ENCODE results near the gene LRP1B. TPM values are rescaled to one million over a fixed set of nuclear protein-coding genes. Genes with fewer than 3 reads are reported as not detected.

Gene LRP1B
- total RNA-seq, 1 donor from 2014 or later = 0.38 TPM

DNA sequence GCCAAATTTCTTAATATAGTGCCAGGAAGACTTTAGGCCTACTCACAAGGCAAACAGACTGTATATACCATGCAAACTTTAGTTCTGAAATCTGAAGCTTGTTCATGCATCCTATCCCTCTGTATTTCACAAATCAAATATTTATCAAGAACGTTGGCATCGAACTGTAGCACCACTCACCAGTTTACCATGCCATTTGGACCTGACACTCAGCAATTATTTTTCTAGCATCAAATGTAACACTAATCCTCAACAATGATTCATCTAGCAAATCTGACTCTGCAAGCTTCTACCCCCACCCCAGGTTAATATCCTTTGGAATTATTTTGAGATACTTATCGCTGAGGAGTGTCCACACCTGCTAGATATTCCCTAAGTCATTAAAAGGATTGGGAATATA, 1506.6 kb downstream of the LRP1B start:
- no peak for DNase-seq (ENCODE audit: low read depth)
- H3K27me3 ChIP-seq (ENCODE audit: control insufficient read depth, insufficient read depth, low read length) = no peaks in the 10 kb centered on the region
- H3K4me3 ChIP-seq (ENCODE audit: low read depth, low read length) = no peak overlapping the region
- TF ChIP-seq CTCF (IDR thresholded peaks at IDR 0.05; ENCODE audit: insufficient read depth, low read length, poor library complexity, severe bottlenecking) = no peak
- no peaks in the 10 kb centered on the region for H3K36me3 ChIP-seq (ENCODE audit: control insufficient read depth, insufficient read depth, low read length)

GRCh38 chr2:140621583-140622362, 1509.0 kb downstream of the LRP1B start:
- H3K4me3 ChIP-seq (ENCODE audit: low read depth, low read length) = no peak overlapping the region
- no peak for TF ChIP-seq CTCF (IDR thresholded peaks at IDR 0.05; ENCODE audit: insufficient read depth, low read length, poor library complexity, severe bottlenecking)
- no peaks in the 10 kb centered on the region for H3K27me3 ChIP-seq (ENCODE audit: control insufficient read depth, insufficient read depth, low read length)
- no peak for DNase-seq (ENCODE audit: low read depth)
- no peaks in the 10 kb centered on the region for H3K36me3 ChIP-seq (ENCODE audit: control insufficient read depth, insufficient read depth, low read length)

DNA sequence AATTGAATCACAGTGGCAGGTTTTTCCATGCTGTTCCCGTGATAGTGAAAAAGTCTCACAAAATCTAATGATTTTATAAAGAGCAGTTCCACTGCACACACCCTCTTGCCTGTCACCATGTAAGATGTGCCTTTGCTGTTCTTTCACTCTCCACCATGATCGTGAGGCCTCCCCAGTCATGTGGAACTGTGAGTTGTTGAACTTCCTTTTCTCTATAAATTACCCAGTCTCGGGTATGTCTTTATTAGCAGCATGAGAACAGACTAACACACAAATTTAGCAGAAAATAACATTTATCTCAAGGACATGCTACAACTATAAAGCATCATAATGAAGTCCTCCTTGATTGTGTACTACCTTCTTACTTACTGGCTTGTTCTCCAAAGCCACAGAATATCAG, 1526.0 kb downstream of the LRP1B start:
- H3K27me3 ChIP-seq (ENCODE audit: control insufficient read depth, insufficient read depth, low read length) = no peaks in the 10 kb centered on the region
- DNase-seq (ENCODE audit: low read depth) = no peak

GRCh38 chr2:140604096-140604495, 1526.7 kb downstream of the LRP1B start:
- no peak for DNase-seq (ENCODE audit: low read depth)
- TF ChIP-seq CTCF (IDR thresholded peaks at IDR 0.05; ENCODE audit: insufficient read depth, low read length, poor library complexity, severe bottlenecking) = no peak
- Histone ChIP-seq H3K27me3 (ENCODE audit: control insufficient read depth, insufficient read depth, low read length) (no peaks in the 10 kb centered on the region), H3K4me3 (ENCODE audit: low read depth, low read length) (no peak overlapping the region), H3K36me3 (ENCODE audit: control insufficient read depth, insufficient read depth, low read length) (no peaks in the 10 kb centered on the region)

More for the DNA sequence above, 1526.0 kb downstream of the LRP1B start:
- no peaks in the 10 kb centered on the region for H3K36me3 ChIP-seq (ENCODE audit: control insufficient read depth, insufficient read depth, low read length)
- TF ChIP-seq CTCF (IDR thresholded peaks at IDR 0.05; ENCODE audit: insufficient read depth, low read length, poor library complexity, severe bottlenecking) = no peak
- H3K4me3 ChIP-seq (ENCODE audit: low read depth, low read length) = no peak overlapping the region

DNA sequence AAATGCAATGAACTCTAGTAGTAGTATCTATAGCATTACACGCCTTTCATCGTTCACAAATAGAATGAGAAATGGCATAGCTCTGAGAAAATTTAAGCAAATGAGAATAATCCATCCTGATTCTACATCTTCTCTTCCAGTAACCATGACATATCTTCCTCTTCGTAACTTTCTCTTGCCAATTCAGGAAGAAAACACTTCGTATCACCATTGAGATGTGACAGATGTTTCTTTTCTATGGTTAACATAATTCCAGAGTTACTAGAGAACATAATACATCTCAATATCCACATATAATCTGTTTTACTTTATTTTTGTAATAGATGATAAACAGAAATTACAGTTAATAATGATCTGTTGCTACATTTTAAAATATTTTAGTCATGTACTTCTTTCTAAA, 1527.4 kb downstream of the LRP1B start:
- TF ChIP-seq CTCF (IDR thresholded peaks at IDR 0.05; ENCODE audit: insufficient read depth, low read length, poor library complexity, severe bottlenecking) = no peak
- no peaks in the 10 kb centered on the region for H3K27me3 ChIP-seq (ENCODE audit: control insufficient read depth, insufficient read depth, low read length)
- no peak overlapping the region for H3K4me3 ChIP-seq (ENCODE audit: low read depth, low read length)
- no peaks in the 10 kb centered on the region for H3K36me3 ChIP-seq (ENCODE audit: control insufficient read depth, insufficient read depth, low read length)
- no peak for DNase-seq (ENCODE audit: low read depth)

- Histone ChIP-seq H3K27me3 (ENCODE audit: control insufficient read depth, insufficient read depth, low read length) (no peaks in the 10 kb centered on the region), H3K4me3 (ENCODE audit: low read depth, low read length) (no peak overlapping the region), H3K36me3 (ENCODE audit: control insufficient read depth, insufficient read depth, low read length) (no peaks in the 10 kb centered on the region)
- no peak for TF ChIP-seq CTCF (IDR thresholded peaks at IDR 0.05; ENCODE audit: insufficient read depth, low read length, poor library complexity, severe bottlenecking)
- DNase-seq (ENCODE audit: low read depth) = no peak
These were observed 1529.0 kb downstream of the LRP1B start for GRCh38 chr2:140601801-140602200.

All from kidney epithelial cell (primary cell).